ENCODE data around the gene BUD23. TPM values are rescaled to one million over a fixed set of nuclear protein-coding genes. Genes with fewer than 3 reads are reported as not detected.

The BUD23 gene
- total RNA-seq, 4 donors from 2014 or later = 12.4 to 54.6 (median 31.5) TPM

GRCh38 chr7:73723813-73724212 is 40.4 kb downstream of the BUD23 start:
- Histone ChIP-seq H3K9me3 (no peaks in the 10 kb centered on the region), H3K27me3 (no peaks in the 10 kb centered on the region), H3K4me3 (no peak overlapping the region), H3K4me1 (peaks cover 0 to 2% of the 10 kb centered on the region in 2 donors), H3K36me3 (no peaks in the 10 kb centered on the region), H3K27ac (no peak overlapping the region)
- TF ChIP-seq CTCF (IDR thresholded peaks at IDR 0.05) (no peak), POLR2A (IDR thresholded peaks at IDR 0.05) (no peak)
- DNase-seq = no peak
- intact Hi-C loops (cut with DNase I; ENCODE audit: low total_unique reads) = no loop called here

- no peaks in the 10 kb centered on the region for H3K9me3 ChIP-seq
- H3K4me3 ChIP-seq = no peak overlapping the region
- H3K27ac ChIP-seq = no peak overlapping the region
- no peak for TF ChIP-seq POLR2A (IDR thresholded peaks at IDR 0.05)
- no peak for TF ChIP-seq CTCF (IDR thresholded peaks at IDR 0.05)
- intact Hi-C loops (cut with DNase I; ENCODE audit: low total_unique reads) = loop anchor here (2.0 kb wide), 1 partner anchor 119 kb away; no protein-coding TSS in a partner anchor
- H3K27me3 ChIP-seq = no peaks in the 10 kb centered on the region
- no peaks in the 10 kb centered on the region for H3K36me3 ChIP-seq
- H3K4me1 ChIP-seq = no peaks in the 10 kb centered on the region
- no peak for DNase-seq
These were observed 42.7 kb downstream of the BUD23 start for GRCh38 chr7:73726083-73726466.

- H3K27me3 ChIP-seq = no peaks in the 10 kb centered on the region
- no peak overlapping the region for H3K27ac ChIP-seq
- no peak for TF ChIP-seq CTCF (IDR thresholded peaks at IDR 0.05)
- no peak for TF ChIP-seq POLR2A (IDR thresholded peaks at IDR 0.05)
- H3K36me3 ChIP-seq = no peaks in the 10 kb centered on the region
- no peak for DNase-seq
- no peaks in the 10 kb centered on the region for H3K9me3 ChIP-seq
- no peak overlapping the region for H3K4me3 ChIP-seq
- intact Hi-C loops (cut with DNase I; ENCODE audit: low total_unique reads) = loop anchor here (2.0 kb wide), 1 partner anchor 121 kb away; no protein-coding TSS in a partner anchor
- H3K4me1 ChIP-seq = no peaks in the 10 kb centered on the region
These were observed 44.6 kb downstream of the BUD23 start for GRCh38 chr7:73727952-73728351.

GRCh38 chr7:73728551-73728950 is 45.2 kb downstream of the BUD23 start:
- no peak for DNase-seq
- H3K4me1 ChIP-seq = no peaks in the 10 kb centered on the region
- no peak overlapping the region for H3K4me3 ChIP-seq
- H3K27ac ChIP-seq = no peak overlapping the region
- intact Hi-C loops (cut with DNase I; ENCODE audit: low total_unique reads) = no loop called here
- no peaks in the 10 kb centered on the region for H3K9me3 ChIP-seq
- H3K36me3 ChIP-seq = no peaks in the 10 kb centered on the region
- TF ChIP-seq CTCF (IDR thresholded peaks at IDR 0.05) (no peak), POLR2A (IDR thresholded peaks at IDR 0.05) (no peak)
- no peaks in the 10 kb centered on the region for H3K27me3 ChIP-seq

GRCh38 chr7:73730485-73730884 is 47.1 kb downstream of the BUD23 start:
- no peaks in the 10 kb centered on the region for H3K4me1 ChIP-seq
- H3K27ac ChIP-seq = no peak overlapping the region
- DNase-seq = no peak
- intact Hi-C loops (cut with DNase I; ENCODE audit: low total_unique reads) = no loop called here
- H3K36me3 ChIP-seq = no peaks in the 10 kb centered on the region
- H3K9me3 ChIP-seq = no peaks in the 10 kb centered on the region
- H3K4me3 ChIP-seq = no peak overlapping the region
- TF ChIP-seq POLR2A (IDR thresholded peaks at IDR 0.05) = no peak
- no peak for TF ChIP-seq CTCF (IDR thresholded peaks at IDR 0.05)
- no peaks in the 10 kb centered on the region for H3K27me3 ChIP-seq
